Fibroblast of pulmonary artery (primary cell): ENCODE measurements around the gene WDR90.

Experiments
- DNase-seq: peaks from one replicate; pipeline ENCODE4 v3.0.0-alpha.2; 2010; ENCODE audit warnings: low read depth
- H3K4me3 ChIP-seq: replicated peaks from 2 replicates; pipeline ENCODE4 v1.5.1; 2011; ENCODE audit warnings: low read depth, mild to moderate bottlenecking, control low read depth, low read length, moderate library complexity
- TF ChIP-seq, protein P1 (sequence below): IDR thresholded peaks from 2 replicates; pipeline ENCODE4 v1.5.1; 2011; ENCODE audit warnings: mild to moderate bottlenecking, control low read depth, low read length, inconsistent platforms; ENCODE audit errors: missing control alignments

Gene WDR90

DNA sequence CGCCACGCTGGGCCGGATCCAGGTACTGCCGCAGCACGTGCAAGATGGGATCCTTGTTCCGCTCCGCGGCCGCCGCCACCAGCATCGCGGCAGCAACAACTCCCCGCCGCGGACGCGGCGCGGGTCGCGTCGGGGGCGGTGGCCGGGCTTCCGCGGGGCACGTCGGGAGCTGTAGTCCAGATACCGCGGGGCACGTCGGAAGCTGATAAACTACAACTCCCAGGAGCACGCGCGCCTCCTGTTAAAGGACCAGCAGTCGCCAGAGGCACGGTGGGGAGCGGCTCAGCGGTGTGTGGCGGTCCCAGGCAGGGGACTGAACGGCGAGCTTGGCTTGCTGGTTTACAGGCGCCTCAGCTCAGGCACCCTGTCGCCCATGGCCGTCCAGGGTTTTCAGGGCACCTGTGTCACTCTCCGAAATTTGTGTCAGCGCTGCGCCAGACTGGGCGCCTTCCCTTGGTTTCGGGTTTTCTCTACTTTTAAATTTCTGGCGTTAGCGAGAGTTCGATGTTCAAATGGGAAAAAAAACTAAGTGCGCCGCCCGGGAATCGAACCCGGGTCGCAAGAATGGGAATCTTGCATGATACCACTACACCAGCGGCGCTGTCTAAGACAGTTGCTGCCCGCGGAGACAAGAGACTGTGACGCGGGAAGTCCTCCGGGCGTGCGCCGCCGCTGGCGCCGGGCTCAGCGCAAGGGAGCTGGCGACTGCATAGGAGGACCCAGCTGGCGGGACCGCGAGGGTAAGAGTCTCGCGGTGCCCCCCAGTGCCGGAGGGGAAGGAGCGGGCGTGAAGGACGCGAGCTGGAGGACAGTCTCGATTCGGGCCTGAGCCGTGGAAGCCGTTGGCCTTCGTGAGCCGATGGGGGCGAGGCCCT lies 12.7 kb upstream of the WDR90 start, which contains the start of gene METTL26:
Gene METTL26, minus strand, starts transcription at position 100 of the 875 bp plus-strand sequence. Its CDS starts 15 bp downstream, at position 85.
- TF ChIP-seq, protein P1, sequence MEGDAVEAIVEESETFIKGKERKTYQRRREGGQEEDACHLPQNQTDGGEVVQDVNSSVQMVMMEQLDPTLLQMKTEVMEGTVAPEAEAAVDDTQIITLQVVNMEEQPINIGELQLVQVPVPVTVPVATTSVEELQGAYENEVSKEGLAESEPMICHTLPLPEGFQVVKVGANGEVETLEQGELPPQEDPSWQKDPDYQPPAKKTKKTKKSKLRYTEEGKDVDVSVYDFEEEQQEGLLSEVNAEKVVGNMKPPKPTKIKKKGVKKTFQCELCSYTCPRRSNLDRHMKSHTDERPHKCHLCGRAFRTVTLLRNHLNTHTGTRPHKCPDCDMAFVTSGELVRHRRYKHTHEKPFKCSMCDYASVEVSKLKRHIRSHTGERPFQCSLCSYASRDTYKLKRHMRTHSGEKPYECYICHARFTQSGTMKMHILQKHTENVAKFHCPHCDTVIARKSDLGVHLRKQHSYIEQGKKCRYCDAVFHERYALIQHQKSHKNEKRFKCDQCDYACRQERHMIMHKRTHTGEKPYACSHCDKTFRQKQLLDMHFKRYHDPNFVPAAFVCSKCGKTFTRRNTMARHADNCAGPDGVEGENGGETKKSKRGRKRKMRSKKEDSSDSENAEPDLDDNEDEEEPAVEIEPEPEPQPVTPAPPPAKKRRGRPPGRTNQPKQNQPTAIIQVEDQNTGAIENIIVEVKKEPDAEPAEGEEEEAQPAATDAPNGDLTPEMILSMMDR = no peak
- peak within 1 kb of the TSS; percentile 74 for H3K4me3 ChIP-seq
- peak; percentile 94 for DNase-seq

DNA sequence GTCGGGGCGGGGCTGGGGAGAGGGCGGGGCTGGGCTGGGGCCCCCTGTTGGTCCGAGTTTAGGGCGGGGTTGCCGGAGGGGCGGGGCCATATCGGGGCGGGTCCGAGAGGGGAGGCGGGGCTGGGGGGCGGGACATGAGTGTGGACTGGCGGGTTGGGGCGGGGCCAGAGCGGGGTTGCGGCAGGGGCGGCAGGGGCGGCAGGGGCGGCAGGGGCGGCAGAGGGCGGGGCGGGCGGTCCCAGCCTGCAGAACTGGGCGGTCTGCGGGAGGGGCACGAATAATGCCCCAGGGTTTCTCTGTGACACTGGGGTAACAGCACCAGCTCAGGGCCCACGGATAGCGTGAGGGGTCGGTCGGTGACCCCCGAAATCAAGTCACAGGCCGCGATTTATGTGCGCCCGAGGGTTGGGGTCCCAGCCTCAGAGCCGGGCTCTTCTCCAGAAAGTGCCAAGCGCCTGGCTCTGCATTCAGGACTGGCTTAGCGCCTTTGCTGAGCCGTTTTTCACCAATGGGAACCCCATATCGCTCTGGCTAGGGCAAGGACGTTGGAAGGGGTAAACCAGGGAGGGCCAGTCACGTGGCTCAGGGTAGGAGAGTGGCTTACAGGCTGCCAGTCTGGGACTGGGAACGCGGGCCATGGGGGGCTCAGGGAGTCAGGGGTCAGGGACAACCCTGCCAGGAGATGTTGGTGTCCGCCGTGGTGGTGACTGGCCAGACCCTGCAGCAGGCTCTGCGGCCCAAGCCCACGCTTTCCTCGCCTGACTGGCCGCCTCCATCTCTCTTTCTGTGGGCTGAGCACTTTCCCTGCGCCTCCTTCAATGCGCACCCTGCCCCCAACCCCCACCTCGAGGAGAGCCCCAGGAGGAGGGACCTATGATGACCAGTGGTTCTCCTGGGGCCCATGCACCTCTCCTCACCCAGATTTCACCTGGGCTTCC lies 11.8 kb upstream of the WDR90 start:
- peak overlapping the region; percentile 74 for H3K4me3 ChIP-seq
- peak; percentile 89 for DNase-seq
- TF ChIP-seq, protein P1 = no peak

DNA sequence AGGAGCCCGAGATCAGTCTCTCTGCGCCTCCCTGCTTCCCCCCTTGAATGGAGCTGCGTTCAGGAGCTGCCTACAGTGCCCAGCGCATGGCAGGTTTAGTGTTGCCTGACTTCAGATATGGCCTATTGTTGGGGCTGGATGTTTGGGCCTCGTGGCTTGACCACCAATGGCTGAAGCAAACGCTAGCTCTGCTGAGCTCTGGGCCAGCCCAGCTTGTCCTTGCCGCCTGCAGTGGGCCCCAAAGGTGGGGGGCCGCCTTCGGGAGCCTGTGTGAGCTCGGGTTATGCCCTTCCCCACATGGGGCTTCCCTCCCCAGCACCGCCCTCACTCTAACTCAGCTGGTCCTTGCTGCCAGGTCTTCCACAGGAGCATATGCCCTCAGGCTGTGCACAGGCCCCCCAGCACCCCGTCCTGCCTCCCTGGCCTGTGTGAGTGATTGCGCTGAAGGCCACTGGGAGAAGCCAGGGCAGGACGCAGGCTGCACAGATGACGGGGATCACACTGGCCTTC lies 11.1 kb upstream of the WDR90 start:
- DNase-seq = no peak
- no peak overlapping the region for H3K4me3 ChIP-seq
- TF ChIP-seq, protein P1 = no peak

DNA sequence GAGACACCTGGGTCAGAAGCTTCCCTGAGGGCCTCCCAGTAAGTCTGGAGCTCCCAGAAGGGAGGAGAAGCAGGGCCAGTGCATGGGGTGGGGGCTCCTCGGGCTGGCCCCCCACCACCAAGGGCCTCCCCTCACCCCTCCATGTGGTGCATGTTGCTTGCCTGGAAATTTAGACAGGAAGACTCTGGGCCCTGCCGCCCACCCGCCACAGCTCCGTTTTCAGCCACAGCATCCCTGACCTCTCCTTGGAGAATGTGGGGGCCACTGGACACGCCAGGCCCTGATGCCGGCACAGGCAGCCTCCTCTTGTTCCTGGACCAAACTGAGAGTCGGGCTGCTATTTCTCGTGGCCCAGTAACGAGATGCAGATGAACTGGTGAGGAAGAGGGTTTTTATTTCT lies 10.3 kb upstream of the WDR90 start:
- TF ChIP-seq, protein P1 = no peak
- no peak for DNase-seq
- H3K4me3 ChIP-seq = no peak overlapping the region

DNA sequence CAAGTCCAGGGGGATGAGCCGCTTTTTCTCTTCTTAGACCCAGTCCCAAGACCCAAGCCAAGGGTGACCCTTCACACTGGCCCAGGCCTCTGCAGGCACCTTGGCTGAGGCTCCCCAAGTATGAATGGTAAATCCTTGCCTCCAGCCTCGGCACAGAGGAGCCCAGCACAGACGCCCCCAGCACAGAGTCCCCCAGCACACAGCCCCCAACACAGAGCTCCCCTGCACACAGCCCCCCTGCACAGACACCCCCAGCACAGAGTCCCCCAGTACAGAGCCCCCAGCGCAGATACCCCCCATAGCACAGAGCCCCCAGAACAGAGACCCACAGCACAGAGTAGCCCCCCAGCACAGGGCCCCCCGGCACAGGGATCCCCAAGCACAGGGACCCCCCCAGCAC lies 8.6 kb upstream of the WDR90 start:
- TF ChIP-seq, protein P1 = no peak
- DNase-seq = no peak
- peak overlapping the region; percentile 70 for H3K4me3 ChIP-seq

DNA sequence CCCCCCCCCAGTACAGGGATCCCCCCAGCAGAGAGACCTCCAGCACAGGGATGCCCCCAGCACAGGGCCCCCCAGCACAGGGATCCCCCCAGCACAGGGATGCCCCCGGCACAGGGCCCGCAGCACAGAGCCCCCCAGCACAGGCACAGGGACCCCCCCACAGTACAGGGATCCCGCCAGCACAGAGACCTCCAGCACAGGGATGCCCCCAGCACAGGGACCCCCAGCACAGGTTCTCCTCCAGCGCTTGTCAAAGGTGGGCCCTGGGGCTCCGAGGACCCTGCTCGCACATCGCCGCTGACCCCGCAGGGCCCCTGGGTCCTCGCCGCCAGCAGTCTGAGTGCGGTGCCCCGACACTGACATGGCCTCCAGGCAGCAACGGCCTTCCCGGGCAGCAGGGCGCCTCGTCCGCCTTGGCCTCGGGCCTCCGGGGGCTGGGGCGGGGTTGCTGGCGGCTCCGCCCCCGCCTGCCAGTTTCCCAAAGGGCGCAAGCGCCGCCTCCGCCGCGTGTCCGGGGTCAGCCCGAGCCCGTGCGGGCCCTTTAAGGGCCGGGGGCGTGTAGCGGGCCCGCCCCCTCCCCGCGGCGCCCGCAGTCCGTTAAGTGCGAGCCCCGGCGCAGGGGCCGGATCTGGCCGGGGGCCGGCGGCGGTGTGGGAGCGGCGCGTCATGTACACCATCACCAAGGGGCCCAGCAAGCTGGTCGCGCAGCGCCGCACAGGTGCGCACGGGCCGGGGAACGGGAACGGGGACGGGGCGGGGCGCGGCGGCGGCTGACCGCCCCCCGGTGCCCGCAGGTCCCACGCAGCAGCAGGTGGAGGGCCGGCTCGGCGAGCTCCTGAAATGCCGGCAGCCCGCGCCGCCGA lies 7.6 kb upstream of the WDR90 start, which contains the start of gene MCRIP2:
Gene MCRIP2, plus strand, starts transcription at position 503 of the 863 bp plus-strand sequence. Its CDS starts 164 bp downstream, at position 667.
- peak within 1 kb of the TSS; percentile 70 for H3K4me3 ChIP-seq
- TF ChIP-seq, protein P1 = no peak
- peak; percentile 71 for DNase-seq
